ENCODE results near the gene MBD1. TPM values are rescaled to one million over a fixed set of nuclear protein-coding genes. Genes with fewer than 3 reads are reported as not detected.

The MBD1 gene
- total and polyA plus RNA-seq, 4 donors, result 13.9 to 45.8 (median 26.8) TPM

DNA sequence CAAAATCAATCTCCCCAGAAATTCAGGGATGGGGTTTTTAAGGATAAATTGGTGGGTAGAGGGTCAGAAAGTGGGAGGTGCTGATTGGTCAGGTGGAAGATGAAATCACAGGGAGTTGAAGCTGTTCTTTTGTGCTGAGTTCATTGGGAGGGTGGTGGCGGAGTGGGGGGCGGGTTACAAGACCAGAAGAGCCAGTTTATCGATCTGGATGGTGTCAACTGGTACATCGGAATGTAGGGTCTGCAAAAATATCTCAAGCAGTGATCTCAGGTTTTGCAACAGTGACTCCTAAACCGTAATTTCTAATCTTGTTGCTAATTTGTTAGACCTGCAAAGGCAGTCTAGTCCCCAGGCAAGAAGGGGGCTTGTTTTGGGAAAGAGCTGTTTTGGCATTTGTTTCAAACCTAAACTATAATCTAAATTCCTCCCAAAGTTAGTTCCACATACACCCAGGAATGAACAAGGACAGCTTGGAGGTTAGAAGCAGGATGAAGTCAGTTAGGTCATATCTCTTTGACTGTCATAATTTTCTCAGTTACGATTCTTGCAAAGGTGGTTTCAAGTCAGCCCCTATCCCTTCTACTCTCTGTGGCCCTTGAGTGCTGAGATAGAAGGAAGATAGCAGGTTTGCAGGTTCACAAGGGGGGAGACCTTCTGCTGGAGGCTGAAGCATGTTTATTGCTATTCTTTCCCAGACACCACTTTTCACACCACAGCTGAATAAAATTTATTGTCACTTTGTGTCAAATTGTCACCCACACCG lies 18.5 kb upstream of the MBD1 start:
- Histone ChIP-seq H3K4me1 (ENCODE audit: control insufficient read depth in 4 of 4, insufficient read depth in 4 of 4, low read length in 3 of 4) (peaks cover 0 to 10% (median 6%) of the 10 kb centered on the region in 4 donors), H3K9me3 (ENCODE audit: control insufficient read depth in 4 of 4, low read length in 3 of 4) (no peaks in the 10 kb centered on the region), H3K4me3 (ENCODE audit: low read depth in 1 of 3, low read length in 3 of 3) (no peak overlapping the region), H3K36me3 (ENCODE audit: control insufficient read depth in 4 of 4, insufficient read depth in 3 of 4, low read depth in 1 of 4, low read length in 3 of 4) (no peaks in the 10 kb centered on the region), H3K27ac (ENCODE audit: low read depth in 1 of 2, low read length in 2 of 2) (no peak overlapping the region), H3K27me3 (ENCODE audit: control insufficient read depth in 4 of 4, insufficient read depth in 4 of 4, low read length in 3 of 4) (no peaks in the 10 kb centered on the region), H3K9ac (ENCODE audit: low read depth in 1 of 2, low read length in 2 of 2) (no peak overlapping the region)
- no peak for TF ChIP-seq HNF4A (conservative IDR thresholded peaks at IDR 0.05)
- TF ChIP-seq, protein P1, sequence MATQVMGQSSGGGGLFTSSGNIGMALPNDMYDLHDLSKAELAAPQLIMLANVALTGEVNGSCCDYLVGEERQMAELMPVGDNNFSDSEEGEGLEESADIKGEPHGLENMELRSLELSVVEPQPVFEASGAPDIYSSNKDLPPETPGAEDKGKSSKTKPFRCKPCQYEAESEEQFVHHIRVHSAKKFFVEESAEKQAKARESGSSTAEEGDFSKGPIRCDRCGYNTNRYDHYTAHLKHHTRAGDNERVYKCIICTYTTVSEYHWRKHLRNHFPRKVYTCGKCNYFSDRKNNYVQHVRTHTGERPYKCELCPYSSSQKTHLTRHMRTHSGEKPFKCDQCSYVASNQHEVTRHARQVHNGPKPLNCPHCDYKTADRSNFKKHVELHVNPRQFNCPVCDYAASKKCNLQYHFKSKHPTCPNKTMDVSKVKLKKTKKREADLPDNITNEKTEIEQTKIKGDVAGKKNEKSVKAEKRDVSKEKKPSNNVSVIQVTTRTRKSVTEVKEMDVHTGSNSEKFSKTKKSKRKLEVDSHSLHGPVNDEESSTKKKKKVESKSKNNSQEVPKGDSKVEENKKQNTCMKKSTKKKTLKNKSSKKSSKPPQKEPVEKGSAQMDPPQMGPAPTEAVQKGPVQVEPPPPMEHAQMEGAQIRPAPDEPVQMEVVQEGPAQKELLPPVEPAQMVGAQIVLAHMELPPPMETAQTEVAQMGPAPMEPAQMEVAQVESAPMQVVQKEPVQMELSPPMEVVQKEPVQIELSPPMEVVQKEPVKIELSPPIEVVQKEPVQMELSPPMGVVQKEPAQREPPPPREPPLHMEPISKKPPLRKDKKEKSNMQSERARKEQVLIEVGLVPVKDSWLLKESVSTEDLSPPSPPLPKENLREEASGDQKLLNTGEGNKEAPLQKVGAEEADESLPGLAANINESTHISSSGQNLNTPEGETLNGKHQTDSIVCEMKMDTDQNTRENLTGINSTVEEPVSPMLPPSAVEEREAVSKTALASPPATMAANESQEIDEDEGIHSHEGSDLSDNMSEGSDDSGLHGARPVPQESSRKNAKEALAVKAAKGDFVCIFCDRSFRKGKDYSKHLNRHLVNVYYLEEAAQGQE (IDR thresholded peaks at IDR 0.05), result no peak
- TF ChIP-seq SP1 (IDR thresholded peaks at IDR 0.05), result no peak
- no peak for TF ChIP-seq GABPA (IDR thresholded peaks at IDR 0.05 in 1 of 2, conservative IDR thresholded peaks at IDR 0.05 in 1 of 2)
- no peak for DNase-seq (ENCODE audit: low spot score)
- 83% methylated on average over 7 of the region's 7 CpGs for WGBS

DNA sequence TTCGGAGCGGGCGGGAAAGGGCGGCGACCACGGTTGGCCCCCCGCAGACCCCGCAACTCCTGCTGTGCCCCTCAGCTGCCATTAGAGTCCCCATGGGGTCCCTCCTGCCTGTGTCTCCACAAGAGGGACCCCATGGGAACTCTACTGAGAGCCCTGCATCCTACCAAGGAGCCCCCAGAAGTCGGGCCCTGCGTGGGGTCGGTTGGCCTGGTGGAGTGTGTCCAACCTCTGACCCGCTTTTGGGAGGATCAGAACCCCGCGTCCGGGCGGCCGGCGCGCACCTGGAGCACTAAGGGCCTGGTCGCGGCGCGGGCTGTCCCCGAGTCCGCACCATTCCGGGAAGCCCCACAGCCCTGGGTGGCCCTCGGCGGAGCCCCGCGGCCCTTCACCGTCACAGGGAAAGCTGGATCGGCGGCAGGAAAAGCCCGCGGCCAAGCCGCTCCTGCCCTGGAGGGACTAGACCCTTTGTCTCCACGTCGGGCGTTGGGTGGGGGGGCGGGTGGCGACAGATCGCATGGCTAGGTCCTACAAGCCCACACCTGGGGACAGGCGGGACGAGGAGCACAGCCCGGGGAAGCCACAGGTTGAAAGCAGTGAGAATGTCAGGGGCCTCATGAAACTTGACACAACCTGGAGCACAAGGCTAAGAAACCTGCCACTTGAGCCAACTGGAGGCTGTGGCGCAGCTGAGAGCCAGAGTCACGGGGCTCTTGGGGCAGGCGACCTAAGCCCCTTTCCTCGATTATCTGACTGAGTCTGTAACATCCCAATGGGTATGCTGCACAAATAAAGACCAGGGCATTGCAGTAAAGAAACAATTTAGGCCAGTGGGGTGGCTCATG lies 17.3 kb upstream of the MBD1 start:
- no peak overlapping the region for H3K9ac ChIP-seq (ENCODE audit: low read depth in 1 of 2, low read length in 2 of 2)
- WGBS, result 34% methylated on average over 49 of the region's 49 CpGs
- no peak overlapping the region for H3K27ac ChIP-seq (ENCODE audit: low read depth in 1 of 2, low read length in 2 of 2)
- TF ChIP-seq FOXA1 (IDR thresholded peaks at IDR 0.05) (no peak), RAD21 (IDR thresholded peaks at IDR 0.05) (no peak), TAF1 (conservative IDR thresholded peaks at IDR 0.05) (no peak), EGR1 (IDR thresholded peaks at IDR 0.05; ENCODE audit: low read depth in 2 of 2) (no peak), NR2F2 (IDR thresholded peaks at IDR 0.05) (no peak), HNF4G (IDR thresholded peaks at IDR 0.05) (no peak), HNF4A (conservative IDR thresholded peaks at IDR 0.05) (no peak)
- TF ChIP-seq, protein P2, sequence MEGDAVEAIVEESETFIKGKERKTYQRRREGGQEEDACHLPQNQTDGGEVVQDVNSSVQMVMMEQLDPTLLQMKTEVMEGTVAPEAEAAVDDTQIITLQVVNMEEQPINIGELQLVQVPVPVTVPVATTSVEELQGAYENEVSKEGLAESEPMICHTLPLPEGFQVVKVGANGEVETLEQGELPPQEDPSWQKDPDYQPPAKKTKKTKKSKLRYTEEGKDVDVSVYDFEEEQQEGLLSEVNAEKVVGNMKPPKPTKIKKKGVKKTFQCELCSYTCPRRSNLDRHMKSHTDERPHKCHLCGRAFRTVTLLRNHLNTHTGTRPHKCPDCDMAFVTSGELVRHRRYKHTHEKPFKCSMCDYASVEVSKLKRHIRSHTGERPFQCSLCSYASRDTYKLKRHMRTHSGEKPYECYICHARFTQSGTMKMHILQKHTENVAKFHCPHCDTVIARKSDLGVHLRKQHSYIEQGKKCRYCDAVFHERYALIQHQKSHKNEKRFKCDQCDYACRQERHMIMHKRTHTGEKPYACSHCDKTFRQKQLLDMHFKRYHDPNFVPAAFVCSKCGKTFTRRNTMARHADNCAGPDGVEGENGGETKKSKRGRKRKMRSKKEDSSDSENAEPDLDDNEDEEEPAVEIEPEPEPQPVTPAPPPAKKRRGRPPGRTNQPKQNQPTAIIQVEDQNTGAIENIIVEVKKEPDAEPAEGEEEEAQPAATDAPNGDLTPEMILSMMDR (IDR thresholded peaks at IDR 0.05; ENCODE audit: low read depth, low read length, missing input control), result no peak
- TF ChIP-seq, protein P3, sequence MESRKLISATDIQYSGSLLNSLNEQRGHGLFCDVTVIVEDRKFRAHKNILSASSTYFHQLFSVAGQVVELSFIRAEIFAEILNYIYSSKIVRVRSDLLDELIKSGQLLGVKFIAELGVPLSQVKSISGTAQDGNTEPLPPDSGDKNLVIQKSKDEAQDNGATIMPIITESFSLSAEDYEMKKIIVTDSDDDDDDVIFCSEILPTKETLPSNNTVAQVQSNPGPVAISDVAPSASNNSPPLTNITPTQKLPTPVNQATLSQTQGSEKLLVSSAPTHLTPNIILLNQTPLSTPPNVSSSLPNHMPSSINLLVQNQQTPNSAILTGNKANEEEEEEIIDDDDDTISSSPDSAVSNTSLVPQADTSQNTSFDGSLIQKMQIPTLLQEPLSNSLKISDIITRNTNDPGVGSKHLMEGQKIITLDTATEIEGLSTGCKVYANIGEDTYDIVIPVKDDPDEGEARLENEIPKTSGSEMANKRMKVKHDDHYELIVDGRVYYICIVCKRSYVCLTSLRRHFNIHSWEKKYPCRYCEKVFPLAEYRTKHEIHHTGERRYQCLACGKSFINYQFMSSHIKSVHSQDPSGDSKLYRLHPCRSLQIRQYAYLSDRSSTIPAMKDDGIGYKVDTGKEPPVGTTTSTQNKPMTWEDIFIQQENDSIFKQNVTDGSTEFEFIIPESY (IDR thresholded peaks at IDR 0.05), result no peak
- DNase-seq (ENCODE audit: low spot score), result no peak
- no peaks in the 10 kb centered on the region for H3K27me3 ChIP-seq (ENCODE audit: control insufficient read depth in 4 of 4, insufficient read depth in 4 of 4, low read length in 3 of 4)
- H3K9me3 ChIP-seq (ENCODE audit: control insufficient read depth in 4 of 4, low read length in 3 of 4), result no peaks in the 10 kb centered on the region
- peak overlapping the region in 1 of 3 donors; percentile 32 for H3K4me3 ChIP-seq (ENCODE audit: low read depth in 1 of 3, low read length in 3 of 3)
- H3K4me1 ChIP-seq (ENCODE audit: control insufficient read depth in 4 of 4, insufficient read depth in 4 of 4, low read length in 3 of 4), result peaks cover 0 to 10% (median 6%) of the 10 kb centered on the region in 4 donors
- H3K36me3 ChIP-seq (ENCODE audit: control insufficient read depth in 4 of 4, insufficient read depth in 3 of 4, low read depth in 1 of 4, low read length in 3 of 4), result no peaks in the 10 kb centered on the region

All from liver (tissue), 9 donors.